NCI-H2107 treated with DMSO at 0.1 percent for 48 hours (cell line): ENCODE results near the gene KIF5B.
"Not testable (repeated sequence)": the region's sequence is repeated elsewhere in the genome, so short reads cannot be mapped to it uniquely, and the experiment has no call there.

Experiments
- DNase-seq: peaks from one replicate; lab custom pipeline; 2025; ENCODE audit not compliant: unreplicated experiment; lab: John Stamatoyannopoulos, UW

KIF5B gene

GRCh38 chr10:32060347-32060746 is 4.1 kb upstream of the KIF5B start:
- no peak for DNase-seq

GRCh38 chr10:32059472-32059871 is 3.2 kb upstream of the KIF5B start:
- no peak for DNase-seq

GRCh38 chr10:32057036-32057372 is 779 bp upstream of the KIF5B start:
- no peak for DNase-seq

- no peak for DNase-seq
Measured at GRCh38 chr10:32055478-32056135, 618 bp downstream of the KIF5B start.

GRCh38 chr10:32054094-32054493 is 2.1 kb downstream of the KIF5B start:
- DNase-seq: no peak

- DNase-seq: not testable (repeated sequence)
Measured at GRCh38 chr10:32053392-32053791, 2.8 kb downstream of the KIF5B start.

GRCh38 chr10:32051926-32052325 is 4.3 kb downstream of the KIF5B start:
- no peak for DNase-seq

- DNase-seq: no peak
Measured at GRCh38 chr10:32050177-32050576, 6.0 kb downstream of the KIF5B start.

- no peak for DNase-seq
Measured at GRCh38 chr10:32049113-32049512, 7.1 kb downstream of the KIF5B start.

GRCh38 chr10:32048282-32048681 is 7.9 kb downstream of the KIF5B start:
- DNase-seq: no peak

- no peak for DNase-seq
Measured at GRCh38 chr10:32047881-32048280, 8.3 kb downstream of the KIF5B start.

- DNase-seq: no peak
Measured at GRCh38 chr10:32046151-32046550, 10.1 kb downstream of the KIF5B start.

- not testable (repeated sequence) for DNase-seq
Measured at GRCh38 chr10:32042730-32043129, 13.5 kb downstream of the KIF5B start.

GRCh38 chr10:32041290-32042028 is 14.8 kb downstream of the KIF5B start:
- DNase-seq: no peak

GRCh38 chr10:32039734-32040133 is 16.5 kb downstream of the KIF5B start:
- DNase-seq: no peak

- DNase-seq: no peak
Measured at GRCh38 chr10:32038777-32039176, 17.4 kb downstream of the KIF5B start.

GRCh38 chr10:32036922-32037321 is 19.3 kb downstream of the KIF5B start:
- DNase-seq: no peak

- DNase-seq: no peak
Measured at GRCh38 chr10:32035038-32035437, 21.2 kb downstream of the KIF5B start.

- DNase-seq: no peak
Measured at GRCh38 chr10:32033171-32033570, 23.1 kb downstream of the KIF5B start.

- no peak for DNase-seq
Measured at GRCh38 chr10:32031920-32032319, 24.3 kb downstream of the KIF5B start.

- DNase-seq: no peak
Measured at GRCh38 chr10:32031424-32031823, 24.8 kb downstream of the KIF5B start.

- no peak for DNase-seq
Measured at GRCh38 chr10:32028710-32029109, 27.5 kb downstream of the KIF5B start.

- DNase-seq: no peak
Measured at GRCh38 chr10:32023264-32023663, 33.0 kb downstream of the KIF5B start.
